PC-3 (cell line): Measurements from ENCODE around the gene ARL4A.

Source experiments
- CTCF ChIP-seq: fragments of 300-600 bp; sonication (generic); conservative IDR thresholded peaks from 2 replicates; pipeline ENCODE4 v1.5.1; 2017; ENCODE audit warnings: antibody characterized with exemption, low read depth, mild to moderate bottlenecking, low read length
- EZH2 ChIP-seq: fragments of 300-600 bp; sonication (generic); IDR thresholded peaks from one replicate; pipeline ENCODE4 v1.6.1; 2017; ENCODE audit warnings: antibody characterized with exemption, mild to moderate bottlenecking, low read length; ENCODE audit not compliant: unreplicated experiment
- EZH2phosphoT487 ChIP-seq: fragments of 300-600 bp; sonication (generic); IDR thresholded peaks from 2 replicates; pipeline ENCODE4 v1.6.1; 2018; ENCODE audit warnings: mild to moderate bottlenecking, antibody characterized with exemption, low read length, borderline replicate concordance

DNA sequence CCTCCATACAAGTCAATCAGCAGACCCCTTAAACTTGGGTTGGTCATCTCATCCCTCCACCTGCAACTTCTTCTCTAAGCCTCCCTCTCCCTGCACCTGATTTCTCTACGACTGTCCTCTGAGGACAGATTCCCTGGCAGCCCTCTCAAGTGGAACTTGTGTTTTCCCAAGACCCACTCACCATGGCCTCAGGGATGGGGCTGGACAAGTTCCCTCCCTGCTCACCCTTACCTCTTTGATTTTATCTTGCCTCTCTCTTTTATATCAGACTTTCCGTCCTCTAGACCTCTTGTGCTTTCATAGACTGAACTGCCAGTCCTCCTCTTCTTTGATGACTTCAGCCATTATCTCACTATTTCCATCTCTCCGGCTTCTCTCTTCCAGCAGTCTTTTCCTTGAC, 46.2 kb upstream of the ARL4A start:
- no peak for TF ChIP-seq CTCF
- TF ChIP-seq EZH2 = no peak
- no peak for TF ChIP-seq EZH2phosphoT487
